Left lung (tissue), 10 donors: Measurements from ENCODE around the gene PPFIA4. TPM values are rescaled to one million over a fixed set of nuclear protein-coding genes. Genes with fewer than 3 reads are reported as not detected.
"Not testable (repeated sequence)": the region's sequence is repeated elsewhere in the genome, so short reads cannot be mapped to it uniquely, and the experiment has no call there.

ENCODE experiments used
- ATAC-seq: fragments of 200-7000 bp; cut with Tn5 transposase; one replicate; pipeline ENCODE4 v1.9.1; 2020; ENCODE audit warnings: moderate library complexity
- DNase-seq, 4 donors: peaks; one replicate each; pipeline ENCODE4 v3.0.0-alpha.2; 2013 to 2020
- H3K27ac ChIP-seq, 2 donors: fragments of 200-600 bp; sonication (generic) in 1 of 2; one replicate each; pipeline versions ENCODE4 v1.5.0 to v1.8.0; 2020 to 2021
- H3K27me3 ChIP-seq, 2 donors: fragments of 200-600 bp; sonication (generic) in 1 of 2; one replicate each; pipeline versions ENCODE4 v1.5.0 to v1.8.0; 2020 to 2021
- H3K36me3 ChIP-seq, 2 donors: fragments of 200-600 bp; sonication (generic) in 1 of 2; one replicate each; pipeline versions ENCODE4 v1.5.0 to v1.8.0; 2020 to 2021
- H3K4me1 ChIP-seq, 2 donors: fragments of 200-600 bp; one replicate each; pipeline ENCODE4 v1.8.0; 2021
- H3K4me3 ChIP-seq, 2 donors: fragments of 200-600 bp; sonication (generic) in 1 of 2; one replicate each; pipeline versions ENCODE4 v1.5.0 to v1.8.0; 2020 to 2021; ENCODE audit warnings: mild to moderate bottlenecking in 1 of 2
- H3K9me3 ChIP-seq, 2 donors: fragments of 200-600 bp; sonication (generic) in 1 of 2; one replicate each; pipeline versions ENCODE4 v1.5.0 to v1.8.0; 2020 to 2021
- intact Hi-C, 2 donors: fragments of 100-400 bp; cut with DNase I; formaldehyde crosslinking; loops; one replicate each; pipeline versions ENCODE4 v1.11.2 to v1.14.2; 2022
- polyA plus RNA-seq, 6 donors: library from polyadenylated mRNA; unstranded; fragments of 120-200 nt; gene quantifications; one replicate each; pipeline ENCODE4 v1.2.1, GENCODE V29; 2013; ENCODE audit not compliant: insufficient read length in 6 of 6
- total RNA-seq, 2 donors: library from RNA; stranded (reverse); fragmentation: NEBNext Ultra II Directional; extraction: Animal tissue kit (Norgen Biotek cat#: 25700); gene quantifications; one replicate each; pipeline ENCODE4 v1.2.1, GENCODE V29; 2021
- TF ChIP-seq, protein P1 (sequence below), 2 donors: fragments of 200-600 bp; sonication (generic) in 1 of 2; IDR thresholded peaks; one replicate each; pipeline versions ENCODE4 v1.5.0 to v1.8.0; 2021; ENCODE audit warnings: antibody characterized with exemption in 2 of 2
- donor health status: DM: no; HTN: yes; CAD: no.
- donor health status: DM: no; HTN: no; CAD: no.

PPFIA4 gene
- total and polyA plus RNA-seq, 8 donors: 1.3 to 5.1 (median 3.3) TPM

DNA sequence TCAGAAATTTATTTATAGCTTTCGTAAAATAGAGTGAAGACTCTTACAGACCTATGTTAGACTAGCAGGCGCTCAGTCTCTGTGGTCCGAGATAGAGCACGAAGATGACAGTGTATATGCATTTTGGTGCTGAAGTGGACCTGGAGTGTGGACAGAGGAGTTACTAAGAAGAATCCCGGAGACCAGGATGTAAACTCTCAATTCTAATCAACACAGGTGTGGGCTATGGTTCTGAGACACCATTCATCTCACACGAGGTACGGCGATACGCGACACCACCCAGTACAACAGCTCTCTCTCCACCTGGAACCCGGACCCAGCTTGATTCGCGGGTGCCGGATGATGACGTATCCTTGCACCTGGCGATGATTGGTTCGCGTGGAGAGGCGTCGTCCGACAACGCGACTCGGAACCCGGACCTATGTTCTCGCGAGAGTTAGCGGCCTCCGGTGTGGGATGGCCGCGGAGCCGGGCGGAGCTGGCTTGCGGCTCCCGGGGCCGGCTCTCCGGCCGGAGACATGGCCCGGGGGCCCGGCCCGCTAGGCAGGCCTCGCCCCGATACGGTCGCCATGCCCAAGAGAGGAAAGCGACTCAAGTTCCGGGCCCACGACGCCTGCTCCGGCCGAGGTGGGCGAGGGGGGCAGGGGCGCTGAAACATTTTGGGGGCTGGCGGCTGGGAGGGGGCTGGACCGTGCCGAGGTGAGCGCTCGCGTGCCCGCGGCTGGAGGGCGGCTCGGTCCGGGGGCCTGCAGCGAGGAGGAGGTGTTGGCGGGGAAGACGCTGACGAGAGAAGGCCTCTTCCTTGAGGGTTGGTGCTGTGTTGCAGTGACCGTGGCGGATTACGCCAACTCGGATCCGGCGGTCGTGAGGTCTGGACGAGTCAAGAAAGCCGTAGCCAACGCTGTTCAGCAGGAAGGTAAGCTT, 19.1 kb upstream of the PPFIA4 start, which contains the start of gene TMEM183A:
Gene TMEM183A, plus strand, starts transcription at position 427 of the 924 bp plus-strand sequence. Its CDS starts 92 bp downstream, at position 519.
- Histone ChIP-seq H3K4me1 (peaks cover 8 to 35% of the 10 kb centered on the region in 2 donors), H3K27ac (peak within 1 kb of the TSS; percentile 86 to 92), H3K4me3 (peak within 1 kb of the TSS; percentile 63 to 67), H3K9me3 (no peaks in the 10 kb centered on the region), H3K27me3 (no peaks in the 10 kb centered on the region), H3K36me3 (peaks cover 0 to 31% of the 10 kb centered on the region in 2 donors)
- DNase-seq: peak; percentile 94 to 98 (median 96)
- peak; percentile 96 for ATAC-seq
- intact Hi-C loops: no loop called here
- TF ChIP-seq, protein P1, sequence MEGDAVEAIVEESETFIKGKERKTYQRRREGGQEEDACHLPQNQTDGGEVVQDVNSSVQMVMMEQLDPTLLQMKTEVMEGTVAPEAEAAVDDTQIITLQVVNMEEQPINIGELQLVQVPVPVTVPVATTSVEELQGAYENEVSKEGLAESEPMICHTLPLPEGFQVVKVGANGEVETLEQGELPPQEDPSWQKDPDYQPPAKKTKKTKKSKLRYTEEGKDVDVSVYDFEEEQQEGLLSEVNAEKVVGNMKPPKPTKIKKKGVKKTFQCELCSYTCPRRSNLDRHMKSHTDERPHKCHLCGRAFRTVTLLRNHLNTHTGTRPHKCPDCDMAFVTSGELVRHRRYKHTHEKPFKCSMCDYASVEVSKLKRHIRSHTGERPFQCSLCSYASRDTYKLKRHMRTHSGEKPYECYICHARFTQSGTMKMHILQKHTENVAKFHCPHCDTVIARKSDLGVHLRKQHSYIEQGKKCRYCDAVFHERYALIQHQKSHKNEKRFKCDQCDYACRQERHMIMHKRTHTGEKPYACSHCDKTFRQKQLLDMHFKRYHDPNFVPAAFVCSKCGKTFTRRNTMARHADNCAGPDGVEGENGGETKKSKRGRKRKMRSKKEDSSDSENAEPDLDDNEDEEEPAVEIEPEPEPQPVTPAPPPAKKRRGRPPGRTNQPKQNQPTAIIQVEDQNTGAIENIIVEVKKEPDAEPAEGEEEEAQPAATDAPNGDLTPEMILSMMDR (IDR thresholded peaks at IDR 0.05): no peak

DNA sequence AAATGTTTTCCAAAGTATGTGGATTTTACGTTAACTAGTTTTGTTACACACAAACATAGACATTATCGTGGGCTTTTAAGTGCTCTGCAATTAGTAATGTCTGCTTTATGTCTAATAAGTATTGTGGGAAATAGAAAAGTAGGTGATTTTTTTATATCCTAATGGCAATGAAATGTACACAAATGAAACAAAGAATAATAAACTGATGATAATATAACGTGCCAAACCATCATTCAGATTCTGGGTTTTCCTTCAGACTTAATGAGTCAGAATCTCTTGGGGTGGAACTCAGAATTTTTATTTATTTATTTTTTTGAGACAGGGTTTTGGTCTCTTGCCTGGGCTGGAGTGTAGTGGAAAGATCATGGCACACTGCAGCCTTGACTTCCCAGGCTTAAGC, 17.1 kb upstream of the PPFIA4 start:
- Histone ChIP-seq H3K9me3 (no peaks in the 10 kb centered on the region), H3K36me3 (peaks cover 0 to 49% of the 10 kb centered on the region in 2 donors), H3K27me3 (no peaks in the 10 kb centered on the region), H3K4me3 (no peak overlapping the region), H3K4me1 (peaks cover 8 to 35% of the 10 kb centered on the region in 2 donors), H3K27ac (no peak overlapping the region)
- DNase-seq: no peak
- intact Hi-C loops: no loop called here
- TF ChIP-seq, protein P1 (IDR thresholded peaks at IDR 0.05): no peak
- ATAC-seq: no peak

DNA sequence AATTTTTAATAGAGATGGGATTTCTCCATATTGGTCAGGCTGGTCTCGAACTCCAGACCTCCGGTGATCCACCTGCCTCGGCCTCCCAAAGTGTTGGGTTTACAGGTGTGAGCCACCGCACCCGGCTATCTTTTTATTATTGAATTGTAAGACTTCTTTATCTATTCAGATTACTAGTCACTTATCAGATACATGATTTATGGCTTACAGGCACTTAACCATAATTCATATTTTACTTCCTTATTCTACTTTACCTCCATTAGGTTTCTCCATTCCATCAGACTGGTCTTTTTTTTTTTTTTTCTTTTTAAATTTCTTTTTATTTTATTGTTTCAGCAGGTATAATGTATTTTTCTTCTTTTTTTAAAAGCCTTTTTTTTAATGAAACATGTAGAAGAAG, 14.7 kb upstream of the PPFIA4 start:
- Histone ChIP-seq H3K4me3 (no peak overlapping the region), H3K4me1 (peaks cover 8 to 26% of the 10 kb centered on the region in 2 donors), H3K27ac (no peak overlapping the region), H3K27me3 (no peaks in the 10 kb centered on the region), H3K36me3 (peaks cover 0 to 73% of the 10 kb centered on the region in 2 donors), H3K9me3 (no peaks in the 10 kb centered on the region)
- DNase-seq (no peak), ATAC-seq (no peak)
- intact Hi-C loops: no loop called here
- TF ChIP-seq, protein P1 (IDR thresholded peaks at IDR 0.05): no peak

DNA sequence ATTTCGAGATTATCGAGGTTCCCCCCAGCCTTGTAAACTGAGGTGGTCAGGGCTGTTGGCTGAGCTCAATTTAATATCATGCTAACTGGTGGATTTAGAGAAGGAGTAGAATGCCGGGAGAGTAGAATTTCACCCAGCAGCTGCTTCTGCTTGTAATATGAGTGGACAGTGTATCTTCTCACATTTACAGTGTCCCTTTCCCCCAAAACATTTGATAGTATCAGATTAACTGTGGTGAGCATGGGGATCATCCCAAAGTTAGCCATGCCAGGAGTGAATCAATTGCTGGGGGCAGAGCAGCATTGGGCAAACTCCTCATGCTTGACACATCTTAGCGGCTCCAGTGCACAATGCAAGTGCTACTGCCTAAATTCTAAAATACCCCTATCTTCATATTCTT, 9.2 kb upstream of the PPFIA4 start:
- Histone ChIP-seq H3K4me3 (no peak overlapping the region), H3K9me3 (no peaks in the 10 kb centered on the region), H3K27me3 (no peaks in the 10 kb centered on the region), H3K27ac (no peak overlapping the region), H3K4me1 (no peaks in the 10 kb centered on the region), H3K36me3 (peaks cover 7 to 96% of the 10 kb centered on the region in 2 donors)
- ATAC-seq: no peak
- DNase-seq: no peak
- TF ChIP-seq, protein P1 (IDR thresholded peaks at IDR 0.05): no peak
- intact Hi-C loops: no loop called here

DNA sequence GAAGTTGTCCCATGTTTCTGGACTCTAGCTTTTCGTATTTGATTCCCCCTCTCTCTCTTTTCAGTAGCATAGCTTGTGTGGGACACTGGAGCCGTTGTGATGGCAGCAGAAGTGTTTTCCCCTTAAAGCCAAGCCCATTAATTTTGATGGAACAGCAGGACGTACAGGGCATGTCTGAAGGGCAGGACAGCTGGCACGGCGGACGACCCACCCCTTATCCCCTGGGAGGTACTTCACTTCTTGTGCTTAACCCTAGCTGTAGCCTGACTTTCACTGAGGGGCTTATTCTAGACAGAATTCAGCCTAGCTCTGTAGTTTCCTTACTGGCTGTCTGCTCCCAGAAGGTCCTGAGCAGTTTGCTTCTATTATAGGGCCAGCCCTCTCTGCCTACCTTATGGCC, 8.6 kb upstream of the PPFIA4 start:
- intact Hi-C loops: no loop called here
- TF ChIP-seq, protein P1 (IDR thresholded peaks at IDR 0.05): no peak
- ATAC-seq (no peak), DNase-seq (no peak)
- Histone ChIP-seq H3K27ac (no peak overlapping the region), H3K27me3 (no peaks in the 10 kb centered on the region), H3K4me1 (no peaks in the 10 kb centered on the region), H3K36me3 (peaks cover 7 to 100% of the 10 kb centered on the region in 2 donors), H3K9me3 (no peaks in the 10 kb centered on the region), H3K4me3 (no peak overlapping the region)

DNA sequence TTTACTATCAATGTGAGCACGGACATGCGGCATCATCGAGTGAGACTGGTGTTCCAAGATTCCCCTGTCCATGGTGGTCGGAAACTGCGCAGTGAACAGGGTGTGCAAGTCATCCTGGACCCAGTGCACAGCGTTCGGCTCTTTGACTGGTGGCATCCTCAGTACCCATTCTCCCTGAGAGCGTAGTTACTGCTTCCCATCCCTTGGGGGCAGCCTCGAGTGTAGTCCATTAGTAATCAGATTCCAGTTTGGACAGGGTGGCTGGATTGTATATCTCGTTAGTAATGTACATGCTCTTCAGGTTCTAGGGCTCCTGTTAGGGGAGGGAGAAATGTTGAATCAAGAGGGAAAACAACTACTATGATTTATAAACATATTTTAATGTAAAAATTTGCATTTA, 3.4 kb upstream of the PPFIA4 start:
- H3K4me3 ChIP-seq, H3K27ac ChIP-seq, intact Hi-C loops, DNase-seq, H3K9me3 ChIP-seq: not testable (repeated sequence)
- H3K4me1 ChIP-seq: peaks cover 0 to 13% of the 10 kb centered on the region in 2 donors
- peaks cover 0 to 68% of the 10 kb centered on the region in 2 donors for H3K36me3 ChIP-seq
- H3K27me3 ChIP-seq: peaks cover 4 to 15% of the 10 kb centered on the region in 2 donors
- peak; percentile 13 for ATAC-seq
